ENCODE results near the gene GNPAT. TPM values are rescaled to one million over a fixed set of nuclear protein-coding genes. Genes with fewer than 3 reads are reported as not detected.

GNPAT gene
- total and polyA plus RNA-seq, 2 experiments from 2014 or later = 37.6 to 47.2 TPM

- peaks cover 10% of the 10 kb centered on the region; the same call in 1 of the 2 replicates for H3K36me3 ChIP-seq (ENCODE audit: low read depth)
- H3K27ac ChIP-seq = no peak overlapping the region
- H3F3A ChIP-seq (ENCODE audit: insufficient read depth) = no peaks in the 10 kb centered on the region
- no peak for DNase-seq
- no peak overlapping the region for H3K4me3 ChIP-seq
- H3K79me2 ChIP-seq (ENCODE audit: insufficient read depth) = peaks cover 24% of the 10 kb centered on the region
- no peak overlapping the region for H3K9ac ChIP-seq
- H4K20me1 ChIP-seq (ENCODE audit: insufficient read depth) = no peaks in the 10 kb centered on the region
- WGBS, 2 experiments (ENCODE audit: low coverage in 1 of 2, low lambda C conversion rate in 2 of 2, missing lambda C conversion rate in 2 of 2) = 80 to 87% methylated on average over 3 of the region's 3 CpGs
- TF ChIP-seq EZH2 (IDR thresholded peaks at IDR 0.05; ENCODE audit: insufficient read depth, poor library complexity, severe bottlenecking) (no peak), EZH2phosphoT487 (IDR thresholded peaks at IDR 0.05; ENCODE audit: insufficient read depth, low read depth) (no peak)
- H2AFZ ChIP-seq = no peak overlapping the region
- H3K9me2 ChIP-seq (ENCODE audit: insufficient read depth) = no peaks in the 10 kb centered on the region
- no peaks in the 10 kb centered on the region for H3K27me3 ChIP-seq (replicated peaks; ENCODE audit: insufficient read depth)
- in situ Hi-C loops (cut with MboI) = no loop called here
- H3K9me3 ChIP-seq (ENCODE audit: low read depth) = no peaks in the 10 kb centered on the region
- H3K4me1 ChIP-seq (ENCODE audit: insufficient read depth) = no peaks in the 10 kb centered on the region
- H3K4me2 ChIP-seq (ENCODE audit: unreplicated experiment) = no peak overlapping the region
Observed at GRCh38 chr1:231252336-231252735, 11.3 kb downstream of the GNPAT start.

- no peaks in the 10 kb centered on the region for H3K4me1 ChIP-seq (ENCODE audit: insufficient read depth)
- peaks cover 44% of the 10 kb centered on the region for H3K36me3 ChIP-seq (ENCODE audit: low read depth)
Observed at GRCh38 chr1:231260351-231260750, 19.3 kb downstream of the GNPAT start.

GRCh38 chr1:231264642-231265041, 23.6 kb downstream of the GNPAT start:
- Histone ChIP-seq H3F3A (ENCODE audit: insufficient read depth) (no peaks in the 10 kb centered on the region), H3K36me3 (ENCODE audit: low read depth) (peaks cover 49% of the 10 kb centered on the region), H3K9me3 (ENCODE audit: low read depth) (no peaks in the 10 kb centered on the region), H3K79me2 (ENCODE audit: insufficient read depth) (no peaks in the 10 kb centered on the region), H4K20me1 (ENCODE audit: insufficient read depth) (no peaks in the 10 kb centered on the region), H3K4me2 (ENCODE audit: unreplicated experiment) (no peak overlapping the region), H3K27me3 (replicated peaks; ENCODE audit: insufficient read depth) (no peaks in the 10 kb centered on the region), H3K9ac (no peak overlapping the region), H3K27ac (no peak overlapping the region), H3K4me3 (no peak overlapping the region), H3K4me1 (ENCODE audit: insufficient read depth) (no peaks in the 10 kb centered on the region), H2AFZ (no peak overlapping the region), H3K9me2 (ENCODE audit: insufficient read depth) (no peaks in the 10 kb centered on the region)
- DNase-seq = no peak
- WGBS, 2 experiments (ENCODE audit: low coverage in 1 of 2, low lambda C conversion rate in 2 of 2, missing lambda C conversion rate in 2 of 2) = 97 to 100% methylated on average over 1 of the region's 1 CpG
- TF ChIP-seq EZH2 (IDR thresholded peaks at IDR 0.05; ENCODE audit: insufficient read depth, poor library complexity, severe bottlenecking) (no peak), EZH2phosphoT487 (IDR thresholded peaks at IDR 0.05; ENCODE audit: insufficient read depth, low read depth) (no peak)
- in situ Hi-C loops (cut with MboI) = no loop called here

More at GRCh38 chr1:231260351-231260750, 19.3 kb downstream of the GNPAT start:
- no peak overlapping the region for H3K27ac ChIP-seq
- no peak overlapping the region for H3K4me2 ChIP-seq (ENCODE audit: unreplicated experiment)
- no peak overlapping the region for H2AFZ ChIP-seq
- H4K20me1 ChIP-seq (ENCODE audit: insufficient read depth) = no peaks in the 10 kb centered on the region
- WGBS, 2 experiments (ENCODE audit: low coverage in 1 of 2, low lambda C conversion rate in 2 of 2, missing lambda C conversion rate in 2 of 2) = 94 to 97% methylated on average over 4 of the region's 4 CpGs
- H3K4me3 ChIP-seq = no peak overlapping the region
- H3K9me2 ChIP-seq (ENCODE audit: insufficient read depth) = no peaks in the 10 kb centered on the region
- no peaks in the 10 kb centered on the region for H3K9me3 ChIP-seq (ENCODE audit: low read depth)
- no peaks in the 10 kb centered on the region for H3F3A ChIP-seq (ENCODE audit: insufficient read depth)
- H3K79me2 ChIP-seq (ENCODE audit: insufficient read depth) = no peaks in the 10 kb centered on the region
- no peak overlapping the region for H3K9ac ChIP-seq
- TF ChIP-seq EZH2 (IDR thresholded peaks at IDR 0.05; ENCODE audit: insufficient read depth, poor library complexity, severe bottlenecking) = no peak
- no peak for TF ChIP-seq EZH2phosphoT487 (IDR thresholded peaks at IDR 0.05; ENCODE audit: insufficient read depth, low read depth)
- H3K27me3 ChIP-seq (replicated peaks; ENCODE audit: insufficient read depth) = no peaks in the 10 kb centered on the region
- no peak for DNase-seq
- in situ Hi-C loops (cut with MboI) = no loop called here

- Histone ChIP-seq H3K4me1 (ENCODE audit: insufficient read depth) (no peaks in the 10 kb centered on the region), H3K9ac (no peak overlapping the region), H3K9me3 (ENCODE audit: low read depth) (no peaks in the 10 kb centered on the region), H3K4me2 (ENCODE audit: unreplicated experiment) (no peak overlapping the region), H3K4me3 (no peak overlapping the region), H3K36me3 (ENCODE audit: low read depth) (peaks cover 42% of the 10 kb centered on the region), H3F3A (ENCODE audit: insufficient read depth) (no peaks in the 10 kb centered on the region), H4K20me1 (ENCODE audit: insufficient read depth) (no peaks in the 10 kb centered on the region), H3K79me2 (ENCODE audit: insufficient read depth) (no peaks in the 10 kb centered on the region), H2AFZ (no peak overlapping the region), H3K27me3 (replicated peaks; ENCODE audit: insufficient read depth) (no peaks in the 10 kb centered on the region), H3K9me2 (ENCODE audit: insufficient read depth) (no peaks in the 10 kb centered on the region), H3K27ac (no peak overlapping the region)
- in situ Hi-C loops (cut with MboI) = no loop called here
- DNase-seq = no peak
- TF ChIP-seq EZH2 (IDR thresholded peaks at IDR 0.05; ENCODE audit: insufficient read depth, poor library complexity, severe bottlenecking) = no peak
- no peak for TF ChIP-seq EZH2phosphoT487 (IDR thresholded peaks at IDR 0.05; ENCODE audit: insufficient read depth, low read depth)
- 96 to 97% methylated on average over 3 of the region's 3 CpGs for WGBS, 2 experiments (ENCODE audit: low coverage in 1 of 2, low lambda C conversion rate in 2 of 2, missing lambda C conversion rate in 2 of 2)
Observed at GRCh38 chr1:231265379-231265778, 24.4 kb downstream of the GNPAT start.
